ENCODE measurements around the gene ARNT2.
A peak's percentile ranks its signal among the peaks of the same experiment; 100 is the strongest.

Gene ARNT2

GRCh38 chr15:80442728-80443403, 38.7 kb downstream of the ARNT2 start:
- DNase-seq (ENCODE audit: low spot score) = no peak

- DNase-seq (ENCODE audit: low spot score) = no peak
These were observed 40.6 kb downstream of the ARNT2 start for GRCh38 chr15:80444680-80445251.

GRCh38 chr15:80445300-80446041, 41.3 kb downstream of the ARNT2 start:
- DNase-seq (ENCODE audit: low spot score) = no peak

- no peak for DNase-seq (ENCODE audit: low spot score)
These were observed 42.9 kb downstream of the ARNT2 start for GRCh38 chr15:80447077-80447476.

GRCh38 chr15:80449825-80450224, 45.6 kb downstream of the ARNT2 start:
- no peak for DNase-seq (ENCODE audit: low spot score)

- DNase-seq (ENCODE audit: low spot score) = no peak
These were observed 46.7 kb downstream of the ARNT2 start for GRCh38 chr15:80450811-80451321.

GRCh38 chr15:80452166-80452565, 48.0 kb downstream of the ARNT2 start:
- DNase-seq (ENCODE audit: low spot score) = no peak

GRCh38 chr15:80455051-80455648, 51.0 kb downstream of the ARNT2 start:
- DNase-seq (ENCODE audit: low spot score) = no peak

GRCh38 chr15:80455668-80456442, 51.7 kb downstream of the ARNT2 start:
- peak; percentile 49 for DNase-seq (ENCODE audit: low spot score)

GRCh38 chr15:80456517-80457492, 52.6 kb downstream of the ARNT2 start:
- no peak for DNase-seq (ENCODE audit: low spot score)

GRCh38 chr15:80457896-80458295, 53.7 kb downstream of the ARNT2 start:
- no peak for DNase-seq (ENCODE audit: low spot score)

GRCh38 chr15:80458580-80458979, 54.4 kb downstream of the ARNT2 start:
- DNase-seq (ENCODE audit: low spot score) = no peak

- DNase-seq (ENCODE audit: low spot score) = no peak
These were observed 55.2 kb downstream of the ARNT2 start for GRCh38 chr15:80459380-80459779.

GRCh38 chr15:80459818-80460217, 55.6 kb downstream of the ARNT2 start:
- no peak for DNase-seq (ENCODE audit: low spot score)

- DNase-seq (ENCODE audit: low spot score) = no peak
These were observed 57.3 kb downstream of the ARNT2 start for GRCh38 chr15:80461356-80462095.

GRCh38 chr15:80462111-80462510, 57.9 kb downstream of the ARNT2 start:
- no peak for DNase-seq (ENCODE audit: low spot score)

GRCh38 chr15:80462836-80463512, 58.8 kb downstream of the ARNT2 start:
- DNase-seq (ENCODE audit: low spot score) = no peak

- no peak for DNase-seq (ENCODE audit: low spot score)
These were observed 60.9 kb downstream of the ARNT2 start for GRCh38 chr15:80464951-80465625.

- DNase-seq (ENCODE audit: low spot score) = no peak
These were observed 61.4 kb downstream of the ARNT2 start for GRCh38 chr15:80465626-80466005.
